ENCODE measurements around the gene VWA8.
A peak's percentile ranks its signal among the peaks of the same experiment; 100 is the strongest.
"Not testable (repeated sequence)": the region's sequence is repeated elsewhere in the genome, so short reads cannot be mapped to it uniquely, and the experiment has no call there.

Gene VWA8

DNA sequence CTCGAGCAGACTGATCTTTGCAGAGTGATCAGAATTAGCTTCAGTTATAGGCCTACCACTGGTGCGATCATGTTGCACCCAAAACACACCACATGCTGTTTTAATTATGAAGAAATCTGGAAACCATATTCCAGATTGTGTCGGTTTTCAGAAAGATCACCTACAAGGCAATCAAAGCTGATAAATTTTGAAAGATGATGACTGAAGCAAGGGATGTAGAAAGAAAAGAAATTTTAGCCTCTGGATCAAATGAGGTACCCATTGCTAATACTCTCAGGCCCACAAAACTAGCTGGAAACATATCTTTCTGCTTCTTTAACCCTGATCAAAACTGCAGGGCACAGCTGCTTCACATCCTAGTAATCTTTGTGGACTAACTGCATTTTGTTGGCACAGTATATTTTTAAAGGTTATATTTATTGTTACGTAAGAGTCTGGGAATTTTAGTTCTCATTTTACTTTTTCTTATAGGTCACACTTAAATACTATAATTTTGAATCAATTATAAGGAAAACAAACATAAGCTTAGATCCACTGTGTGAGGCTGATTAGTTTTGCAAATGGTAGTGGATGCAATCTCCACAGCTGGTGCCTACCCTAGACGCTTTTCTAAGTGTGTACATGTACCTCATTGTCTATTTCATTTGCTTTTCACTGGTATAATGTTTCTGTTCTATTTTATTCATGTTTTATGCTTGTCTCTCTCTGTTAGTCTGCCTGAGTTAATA is 352.6 kb downstream of the VWA8 start:
- no peak for DNase-seq

DNA sequence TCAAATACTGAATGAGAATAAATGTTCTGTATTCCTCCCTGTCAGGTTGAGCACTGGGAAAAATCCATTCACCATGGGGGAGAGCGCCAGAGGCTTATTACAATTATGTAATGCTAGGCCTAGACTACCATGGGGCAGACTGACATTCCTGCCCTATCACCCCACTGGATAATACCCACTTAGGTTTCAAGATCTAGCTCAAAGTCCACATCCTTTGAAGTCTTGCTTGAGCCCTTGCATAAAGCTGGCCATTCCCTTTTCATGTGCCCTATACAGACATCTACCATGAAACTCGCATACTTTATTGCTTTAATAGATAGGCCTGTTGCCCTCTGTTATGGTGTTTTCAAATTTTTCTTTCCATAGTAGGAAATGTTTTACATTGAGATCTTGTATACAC is 354.3 kb downstream of the VWA8 start:
- no peak for DNase-seq

DNA sequence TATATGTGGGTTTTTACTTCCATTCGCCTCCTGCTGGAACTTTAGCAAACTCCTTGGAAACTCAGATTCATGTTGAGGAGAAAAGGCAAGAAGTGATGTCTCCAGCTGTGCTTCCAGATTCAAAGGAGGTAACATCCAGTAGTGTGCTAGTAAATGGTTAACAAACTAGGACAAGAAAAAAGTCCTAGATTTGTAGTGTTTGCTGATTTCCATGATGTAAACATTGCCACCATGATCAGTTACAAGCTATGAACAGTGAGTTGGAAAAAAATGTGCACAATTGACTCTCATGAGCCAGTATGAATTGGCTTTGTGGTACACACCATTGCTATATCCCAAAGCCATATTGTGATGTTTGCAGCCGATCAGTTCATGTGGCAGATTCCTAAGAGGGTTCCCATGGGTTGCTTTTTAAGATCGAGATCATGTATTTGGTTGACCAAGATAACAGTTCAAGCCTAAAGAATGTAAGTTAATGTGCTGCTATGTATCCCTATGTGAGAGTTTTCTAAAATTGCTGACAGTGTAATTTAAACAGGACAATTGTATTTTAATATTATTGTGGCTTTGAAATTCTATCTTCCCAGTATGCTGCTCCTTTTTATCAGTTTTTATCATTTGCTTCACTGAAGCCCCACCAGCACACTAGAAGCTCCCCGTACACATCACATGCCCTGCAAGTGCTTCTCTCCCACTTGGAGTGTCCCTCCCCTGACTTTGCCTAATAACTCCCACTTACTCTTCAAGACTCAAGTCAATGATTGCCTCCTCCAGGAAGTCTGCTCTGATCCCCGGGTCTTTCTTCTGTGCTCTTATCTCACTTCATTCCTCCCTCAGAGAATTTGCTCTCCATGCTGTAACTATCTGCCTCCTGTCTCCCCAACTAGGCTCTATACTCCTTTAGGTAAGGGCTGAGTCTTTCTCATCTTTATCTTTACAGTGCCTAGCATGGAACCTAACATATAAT is 355.3 kb downstream of the VWA8 start:
- no peak for DNase-seq

DNA sequence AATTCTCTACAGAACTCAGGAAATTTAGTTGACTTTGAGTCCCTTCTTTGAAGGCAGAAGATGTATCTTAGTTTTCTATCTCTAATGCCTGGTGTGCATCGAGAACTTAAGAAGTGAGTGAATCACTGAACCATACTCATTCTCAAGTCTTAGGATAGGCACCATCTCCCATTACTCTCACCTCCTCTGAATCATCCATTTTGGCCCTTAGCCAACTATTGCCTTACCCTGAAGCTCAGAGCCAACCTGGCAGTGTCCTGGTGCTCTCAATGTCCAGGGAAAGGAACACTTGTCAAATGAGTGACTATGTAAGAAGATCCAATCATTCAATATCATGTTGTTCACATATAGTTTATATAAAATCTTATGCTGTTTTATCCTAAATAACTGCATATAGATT is 357.0 kb downstream of the VWA8 start:
- DNase-seq: no peak

DNA sequence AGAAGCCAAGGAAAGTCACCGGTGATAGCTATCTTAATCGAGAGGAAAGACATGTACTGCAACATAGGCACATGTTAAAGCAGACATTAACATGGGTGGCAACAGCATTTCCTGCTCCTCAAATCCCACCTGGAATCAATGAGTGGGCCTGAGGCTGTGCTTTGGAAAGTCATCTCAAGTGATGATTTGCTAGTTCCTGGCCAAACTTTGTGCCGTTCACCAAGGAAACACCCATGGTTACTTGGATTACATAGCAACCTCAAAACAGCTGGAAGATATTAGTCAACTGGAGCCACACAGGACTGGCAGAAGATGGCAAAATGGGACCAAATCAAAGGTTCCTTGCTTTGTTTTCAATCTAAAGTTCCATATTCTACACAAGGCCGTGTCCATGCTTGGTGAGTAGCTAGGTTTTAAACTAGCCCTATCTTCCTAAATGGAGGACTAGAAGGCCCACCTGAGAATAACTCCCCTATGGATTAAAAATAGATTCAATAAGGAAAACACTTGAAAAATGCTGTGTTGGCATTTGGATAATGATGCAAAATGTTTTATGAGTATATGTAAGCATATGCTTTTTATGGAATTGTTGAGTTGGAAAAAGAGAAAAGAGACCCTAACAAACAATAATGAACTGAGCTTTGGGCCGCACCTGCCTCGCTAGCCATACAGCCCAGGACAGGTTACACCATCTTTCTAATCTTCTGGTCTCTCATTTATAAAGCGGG is 359.0 kb downstream of the VWA8 start:
- DNase-seq: no peak

DNA sequence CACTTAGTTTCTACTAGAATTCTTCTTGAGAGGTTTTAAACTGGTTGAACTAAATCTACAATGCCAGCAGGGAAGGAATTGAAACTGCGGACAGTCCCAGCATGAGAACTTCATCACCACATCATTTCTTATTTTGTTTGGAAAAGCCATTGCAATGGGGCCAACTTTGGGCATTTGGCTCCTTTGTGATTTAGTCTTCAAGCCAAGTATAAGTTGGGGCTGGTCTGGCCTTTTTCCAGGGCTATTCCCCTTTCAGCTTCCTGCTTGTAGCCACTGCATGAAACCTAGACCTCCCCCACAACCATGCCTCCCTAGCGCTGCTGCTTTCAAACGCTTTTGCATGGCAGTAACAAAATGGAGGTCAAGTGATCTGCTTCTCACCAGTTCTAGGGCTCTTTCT is 361.3 kb downstream of the VWA8 start:
- DNase-seq: no peak

DNA sequence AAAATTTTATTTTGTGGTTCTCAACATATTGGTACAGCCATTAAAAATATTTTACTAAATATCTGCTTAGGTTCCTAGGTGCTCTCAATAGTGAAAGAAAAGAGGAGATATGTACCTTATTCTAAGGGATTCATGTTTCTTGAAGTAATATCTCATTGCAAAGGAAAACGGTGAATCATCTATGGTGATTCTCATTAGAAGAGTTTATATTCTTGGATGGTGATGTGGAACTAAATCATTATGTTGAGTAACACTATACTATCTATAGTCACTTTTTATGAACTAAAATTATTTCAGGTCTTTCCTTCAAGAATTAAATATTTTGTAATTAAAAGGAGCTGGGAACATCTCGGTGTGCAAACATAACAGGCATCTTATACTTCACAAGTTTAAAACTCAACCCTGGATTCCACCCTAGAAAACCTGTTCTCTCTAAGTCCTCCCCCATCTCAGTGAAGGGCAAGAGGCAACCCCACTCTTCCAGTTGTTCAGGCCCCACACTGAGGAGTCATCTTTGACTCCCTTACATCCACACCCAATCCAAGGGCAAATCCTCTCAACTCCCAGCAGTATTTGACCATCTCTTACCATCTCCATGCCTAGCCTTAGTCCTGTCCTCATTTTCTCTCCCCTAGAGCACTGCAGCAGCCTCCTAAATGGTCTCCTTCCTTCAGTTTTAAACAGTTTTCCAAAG is 363.4 kb downstream of the VWA8 start:
- no peak for DNase-seq

DNA sequence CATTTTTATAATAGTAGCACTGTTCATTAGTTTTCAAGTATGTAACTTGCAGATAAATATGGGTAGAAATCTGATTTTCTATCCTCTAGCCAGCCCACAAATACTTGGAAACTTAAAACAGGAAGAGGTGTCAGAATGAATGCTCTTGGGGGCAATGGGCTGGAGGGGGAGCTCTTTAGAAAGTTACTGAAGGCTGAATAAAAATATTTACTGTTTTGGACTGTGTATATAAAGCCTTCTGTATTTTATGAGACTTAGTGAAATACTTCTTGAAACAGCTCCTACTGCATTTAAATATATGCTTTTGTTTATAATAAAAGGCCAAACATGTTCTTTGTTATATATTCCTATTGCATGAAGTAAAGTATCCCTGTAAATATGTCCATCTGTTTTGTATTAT is 364.7 kb downstream of the VWA8 start:
- no peak for DNase-seq

DNA sequence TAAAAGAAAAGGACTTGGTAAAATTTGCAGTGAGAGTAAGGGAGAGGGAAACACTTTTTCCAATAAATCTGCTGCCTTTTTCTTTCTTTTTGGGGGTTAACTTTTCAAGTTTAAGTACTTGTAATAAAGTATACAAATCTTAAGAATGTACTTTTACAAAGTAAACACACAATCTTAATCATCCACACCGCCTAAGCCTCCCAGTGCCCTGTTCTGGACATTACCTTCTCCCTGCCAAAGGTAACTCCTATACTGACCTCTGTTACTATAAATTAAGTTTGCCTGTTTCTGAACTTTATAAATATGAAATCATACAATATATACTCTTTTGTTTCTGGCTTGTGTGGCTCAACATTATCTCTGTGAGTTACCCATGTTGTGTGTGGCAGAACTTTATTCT is 365.6 kb downstream of the VWA8 start:
- no peak for DNase-seq

DNA sequence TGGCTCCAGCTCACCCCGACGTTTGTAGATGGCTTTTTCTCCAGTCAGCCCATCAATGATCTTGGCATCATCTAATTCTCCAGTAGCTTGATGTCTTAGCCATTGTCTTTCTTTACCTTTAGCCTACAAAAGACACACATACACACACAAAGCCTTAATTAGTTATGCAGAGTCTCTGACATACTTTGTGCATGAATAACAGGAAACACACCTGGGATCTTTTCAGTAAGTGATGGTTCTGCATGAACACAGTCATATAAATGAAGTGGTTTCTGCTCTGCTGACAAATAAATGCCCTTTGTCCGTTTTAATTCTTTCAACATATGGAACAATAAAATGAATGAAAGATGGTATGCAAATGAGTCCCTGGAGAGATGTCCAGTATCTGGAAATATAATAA is 370.3 kb downstream of the VWA8 start:
- no peak for DNase-seq

DNA sequence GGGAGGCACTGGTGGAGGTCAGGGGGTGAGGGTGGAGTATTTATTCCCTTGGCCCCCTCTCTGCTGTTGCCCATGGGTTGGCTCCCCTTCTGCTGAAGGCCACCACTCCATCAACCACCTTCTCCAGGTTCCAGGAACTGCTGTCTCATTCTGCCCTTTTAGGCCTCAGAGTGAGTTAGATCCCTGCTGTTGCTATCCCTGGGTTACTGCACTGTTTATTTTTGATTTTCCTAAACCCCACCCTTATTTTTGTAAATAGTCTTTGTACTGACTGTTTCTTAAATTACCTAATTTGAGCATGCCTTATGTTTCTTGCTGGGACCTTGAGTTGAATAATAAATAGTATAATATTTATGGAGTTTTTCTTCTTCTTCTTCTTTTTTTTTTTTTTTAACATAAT is 370.8 kb downstream of the VWA8 start:
- no peak for DNase-seq

DNA sequence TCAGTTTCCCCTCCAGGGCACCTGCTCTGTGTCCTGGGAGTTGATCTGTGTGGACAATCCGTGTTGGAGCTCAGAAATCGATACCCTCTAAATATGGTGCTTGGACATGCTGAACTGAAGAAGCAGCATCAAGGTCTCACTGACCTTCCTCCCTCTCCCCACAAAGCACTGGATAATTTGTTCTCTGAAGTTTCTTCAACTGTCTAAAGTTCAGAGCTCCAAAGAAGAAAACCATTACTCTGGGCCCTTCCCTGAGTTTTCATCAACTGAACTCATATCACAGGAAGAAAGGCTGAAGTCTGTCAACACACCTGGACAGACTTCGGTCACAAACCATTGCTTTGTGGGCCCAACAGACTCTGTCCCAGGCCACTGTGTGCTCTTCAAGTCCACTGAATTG is 371.5 kb downstream of the VWA8 start:
- no peak for DNase-seq

DNA sequence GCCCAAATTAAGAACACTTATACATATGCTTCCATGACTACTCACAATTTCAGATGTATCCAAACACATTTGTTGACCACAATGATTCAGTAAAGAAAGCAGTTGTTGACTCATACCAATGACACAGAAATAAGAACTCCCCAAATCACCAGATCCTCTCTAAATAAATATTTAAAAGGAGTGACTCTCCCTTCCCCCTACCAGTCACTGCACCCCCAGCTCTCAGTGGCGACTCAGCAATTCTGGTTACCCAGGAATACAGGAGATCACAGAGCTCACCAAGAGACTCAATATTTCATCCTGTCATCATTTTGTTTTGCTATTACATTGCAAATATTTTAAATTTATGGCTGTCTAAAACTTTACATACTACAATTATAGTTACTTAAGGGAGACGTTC is 372.0 kb downstream of the VWA8 start:
- peak; percentile 8 for DNase-seq

DNA sequence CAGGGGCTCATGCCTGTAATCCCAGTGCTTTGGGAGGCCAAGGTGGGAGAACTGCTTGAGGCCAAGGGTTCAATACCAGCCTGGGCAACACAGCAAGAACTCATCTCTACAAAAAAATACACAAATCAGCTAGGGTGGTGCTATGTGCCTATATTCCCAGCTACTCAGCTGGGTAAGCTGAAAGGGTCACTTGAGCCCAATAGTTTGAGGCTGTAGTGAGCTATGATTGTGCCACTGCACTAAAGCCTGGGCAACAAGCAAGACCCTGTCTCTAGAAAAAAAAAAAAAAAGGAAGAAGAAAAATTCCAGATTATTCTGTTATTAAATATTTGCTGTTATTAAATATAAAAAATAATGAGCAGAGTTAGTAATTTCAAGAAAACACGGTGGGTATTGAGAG is 372.5 kb downstream of the VWA8 start:
- DNase-seq: no peak

DNA sequence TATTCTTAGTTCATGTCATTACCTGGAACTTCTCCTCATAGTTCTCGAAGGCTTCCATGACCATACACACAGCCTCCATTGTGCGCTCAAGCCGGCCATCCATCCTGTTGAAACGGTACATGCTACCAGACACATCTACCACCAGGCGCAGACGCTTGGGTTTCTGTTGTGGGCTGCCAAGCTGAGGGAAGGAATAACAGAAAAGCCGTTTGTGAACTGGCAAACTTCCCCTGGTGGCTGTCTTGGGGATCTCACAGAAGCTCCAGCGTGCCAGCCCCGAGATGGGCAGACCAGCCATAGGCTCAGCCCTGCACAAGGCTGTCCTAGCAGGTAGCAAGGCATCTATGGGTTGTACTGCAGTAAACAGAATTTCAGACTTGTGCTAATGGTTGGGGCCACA is 373.4 kb downstream of the VWA8 start:
- DNase-seq: no peak

DNA sequence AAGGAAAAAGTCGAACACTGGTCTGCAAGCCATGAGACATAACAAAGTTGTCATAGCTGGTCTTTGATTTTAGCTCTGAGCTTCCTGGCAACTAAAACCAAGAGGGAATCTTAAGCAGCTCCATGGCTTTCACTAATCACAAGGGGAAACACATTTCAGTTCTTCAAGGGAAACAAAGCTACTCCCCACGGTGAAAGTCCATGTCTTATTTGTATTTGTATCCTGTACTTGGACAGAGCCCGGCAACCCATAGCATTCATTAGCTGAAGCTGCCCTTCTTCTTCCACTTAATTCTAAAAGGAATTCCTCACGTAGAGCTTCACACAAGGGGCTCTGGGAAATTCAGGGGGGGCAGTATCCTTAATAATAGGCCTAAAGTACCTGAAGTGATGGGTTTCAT is 374.7 kb downstream of the VWA8 start:
- no peak for DNase-seq

DNA sequence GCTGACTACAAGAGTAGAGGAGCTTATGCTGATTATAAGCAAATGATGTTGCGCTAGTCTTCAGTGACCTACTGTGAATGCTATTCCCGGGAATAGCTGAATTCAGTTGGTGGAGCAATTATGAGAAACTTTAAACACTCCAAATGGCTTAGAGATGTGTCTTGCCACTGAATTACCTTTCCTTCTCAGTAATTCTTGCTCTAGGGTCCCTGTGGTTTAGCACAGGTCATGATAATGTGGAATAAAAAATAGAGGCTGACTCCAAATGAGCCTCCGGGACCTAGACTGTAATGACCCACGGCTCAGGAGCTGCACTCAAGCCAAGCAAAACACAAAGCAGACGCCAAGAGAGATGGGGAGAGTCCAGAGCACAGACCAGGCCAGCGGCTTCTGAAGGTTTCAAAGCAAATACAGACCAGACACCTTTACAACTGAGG is 378.9 kb downstream of the VWA8 start:
- no peak for DNase-seq

DNA sequence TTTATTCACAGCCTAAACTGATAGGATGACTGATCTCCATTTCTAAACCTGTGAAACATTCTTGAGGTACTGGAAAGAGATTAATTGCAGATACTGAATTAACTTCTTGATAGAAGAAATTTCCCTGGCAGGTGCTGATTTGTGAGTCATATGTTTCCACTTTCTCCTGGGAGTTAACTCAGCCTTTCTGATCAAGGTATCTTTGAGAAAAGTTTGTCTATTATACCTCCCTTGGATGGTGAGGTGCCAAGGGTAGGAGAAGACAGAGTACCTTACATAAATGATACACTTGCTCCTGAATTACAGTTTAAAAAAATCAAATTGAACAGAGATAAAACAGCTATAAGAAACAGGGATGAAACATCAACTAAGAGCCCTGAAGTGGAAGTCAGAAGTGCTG is 380.6 kb downstream of the VWA8 start:
- DNase-seq: no peak

DNA sequence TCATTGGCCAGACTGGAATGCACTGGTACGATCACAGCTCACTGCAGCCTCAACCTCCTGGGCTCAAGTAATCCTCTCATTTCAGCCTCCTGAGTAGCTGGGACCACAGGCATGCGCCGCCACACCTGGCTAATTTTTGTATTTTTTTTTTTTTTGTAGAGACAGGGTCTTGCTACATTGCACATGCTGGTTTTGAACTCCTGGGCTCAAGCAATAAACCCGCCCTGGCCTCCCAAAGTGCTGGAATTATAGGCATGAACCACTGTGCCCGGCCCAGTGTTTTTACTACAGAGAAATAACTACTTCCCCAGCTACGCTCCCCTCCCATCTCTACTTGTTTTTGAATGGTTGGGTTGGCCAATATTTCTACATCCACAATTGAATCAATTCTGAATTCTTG is 381.0 kb downstream of the VWA8 start:
- no peak for DNase-seq

DNA sequence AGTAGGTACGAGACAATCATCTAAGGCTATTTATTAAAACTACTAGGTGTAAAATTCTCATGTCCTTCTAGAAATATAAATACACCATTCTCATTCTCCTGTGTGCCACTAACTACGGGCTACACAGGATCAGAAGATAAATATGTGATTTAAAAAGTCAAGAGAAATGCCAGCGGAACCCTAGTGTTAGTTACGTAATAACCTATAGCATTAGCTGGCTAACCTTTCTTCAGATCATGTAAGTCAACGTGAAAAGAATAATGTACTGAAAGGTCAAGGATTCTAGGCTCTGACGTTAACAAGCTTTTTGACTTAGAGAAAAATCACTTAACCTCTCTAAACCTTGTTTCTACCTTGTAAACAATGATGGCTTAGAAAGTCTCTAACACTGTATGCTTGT is 381.7 kb downstream of the VWA8 start:
- DNase-seq: no peak

DNA sequence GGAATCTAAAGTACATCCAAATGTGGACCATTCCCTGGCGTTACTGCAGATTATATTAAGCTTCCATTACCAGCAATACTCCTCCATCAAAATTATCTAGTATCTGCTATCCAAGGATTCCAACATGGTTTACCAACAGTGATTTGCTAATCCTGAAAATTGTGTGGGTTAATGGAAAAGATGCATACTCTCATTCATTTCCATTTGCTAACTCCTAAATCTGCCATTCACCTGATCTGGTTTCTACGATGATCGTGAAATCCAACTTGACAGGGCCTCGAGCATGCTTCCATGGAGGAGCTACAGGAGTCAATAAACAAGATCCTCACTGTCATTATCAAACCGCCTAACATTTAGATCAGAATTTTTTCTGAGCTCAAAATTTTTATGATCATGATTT is 382.5 kb downstream of the VWA8 start:
- DNase-seq: no peak

DNA sequence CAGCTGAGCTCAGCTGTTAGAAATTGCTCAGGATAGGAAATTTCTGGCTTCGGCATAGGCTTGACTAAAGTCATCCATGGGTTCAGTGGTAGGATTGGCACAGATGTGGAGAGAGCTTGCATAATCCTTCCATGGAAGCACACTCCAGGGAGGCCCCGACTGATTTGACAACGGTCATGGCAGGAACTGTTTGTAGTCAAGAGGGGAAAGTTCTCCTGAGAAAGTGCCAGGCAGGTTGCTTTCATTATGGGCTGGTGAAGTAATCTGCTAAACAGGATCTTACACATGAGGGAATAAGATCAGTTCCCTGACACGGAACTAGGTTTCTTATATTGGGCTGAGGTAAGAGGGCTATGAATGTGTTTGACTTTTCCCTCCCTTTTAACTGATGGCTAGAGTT is 383.5 kb downstream of the VWA8 start:
- DNase-seq: no peak

DNA sequence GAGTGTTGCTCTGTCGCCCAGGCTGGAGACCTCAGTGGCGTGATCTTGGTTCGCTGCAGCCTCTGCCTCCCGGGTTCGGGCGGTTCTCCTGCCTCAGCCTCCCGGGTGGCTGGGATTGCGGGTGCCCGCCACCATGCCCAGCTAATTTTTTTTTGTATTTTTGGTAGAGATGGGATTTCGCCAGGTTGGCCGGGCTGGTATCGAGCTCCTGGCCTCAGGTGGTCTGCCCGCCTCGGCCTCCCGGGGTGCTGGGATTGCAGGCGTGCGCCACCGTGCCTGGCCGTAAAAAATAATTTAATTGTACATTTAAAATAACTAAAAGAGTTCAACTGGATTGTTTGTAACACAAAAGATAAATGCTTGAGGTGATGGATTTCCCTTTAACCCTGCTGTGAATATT is 387.3 kb downstream of the VWA8 start:
- DNase-seq: not testable (repeated sequence)
